Stomach (tissue), 9 donors: ENCODE data around the gene UBE2I. TPM values are rescaled to one million over a fixed set of nuclear protein-coding genes. Genes with fewer than 3 reads are reported as not detected.
"Not testable (repeated sequence)": the region's sequence is repeated elsewhere in the genome, so short reads cannot be mapped to it uniquely, and the experiment has no call there.

Experiments used
- DNase-seq, 2 donors: peaks; one replicate each; pipeline versions ENCODE4 v3.0.0 to v3.0.0-alpha.2; 2013 to 2019
- H3K27ac ChIP-seq, 5 donors: fragments of 200-600 bp in 4 of 5; sonication (generic) in 4 of 5; one replicate each; pipeline ENCODE4 v1.5.1; 2013 to 2019; ENCODE audit warnings: mild to moderate bottlenecking in 1 of 5, moderate library complexity in 1 of 5
- H3K27me3 ChIP-seq, 3 donors: fragments of 200-600 bp; sonication (generic); one replicate each; pipeline ENCODE4 v1.5.1; 2017 to 2019; ENCODE audit warnings: mixed run types in 1 of 3
- H3K36me3 ChIP-seq, 4 donors: fragments of 200-600 bp; sonication (generic); 1 replicate in 3 of 4; 2 replicates in 1 of 4; pipeline ENCODE4 v1.5.1; 2016 to 2019
- H3K4me1 ChIP-seq, 4 donors: fragments of 200-600 bp; sonication (generic); one replicate each; pipeline ENCODE4 v1.5.1; 2016 to 2019
- H3K4me3 ChIP-seq, 4 donors: fragments of 200-600 bp; sonication (generic) in 3 of 4; one replicate each; pipeline ENCODE4 v1.5.1; 2016 to 2019; ENCODE audit warnings: mild to moderate bottlenecking in 1 of 4
- H3K9me3 ChIP-seq, 4 donors: fragments of 200-600 bp; sonication (generic); one replicate each; pipeline ENCODE4 v1.5.1; 2016 to 2019
- EP300 ChIP-seq: sonication (generic); formaldehyde crosslinking; IDR thresholded peaks from one replicate; pipeline ENCODE4 v1.6.1; 2017; ENCODE audit warnings: antibody characterized with exemption
- POLR2A ChIP-seq, 4 donors: fragments of 450-650 bp; IDR thresholded peaks; one replicate each; pipeline ENCODE4 v1.6.1; 2016; ENCODE audit warnings: antibody characterized with exemption in 4 of 4, control low read depth in 2 of 4, mild to moderate bottlenecking in 1 of 4, moderate library complexity in 1 of 4
- POLR2AphosphoS5 ChIP-seq, 3 donors: sonication (generic); formaldehyde crosslinking; IDR thresholded peaks; one replicate each; pipeline ENCODE4 v1.6.1; 2016; ENCODE audit warnings: antibody characterized with exemption in 3 of 3
- WGBS, 5 donors: extraction: QIAGEN DNeasy Blood & Tissue Kit in 3 of 5; methylation state at CpG; one replicate each; pipeline versions ENCODE4 v1.1.5 to v1.1.7; 2013 to 2018; 5-methylcytosine and 5-hydroxymethylcytosine counted together
- intact Hi-C: fragments of 100-400 bp; cut with DNase I; formaldehyde crosslinking; loops from one replicate; pipeline ENCODE4 v1.15.1; 2023; ENCODE audit warnings: low total_unique reads
- polyA plus RNA-seq, 3 donors: library from polyadenylated mRNA; stranded (reverse); fragments of 200-250 nt; gene quantifications; one replicate each; pipeline ENCODE4 v1.2.3, GENCODE V29; 2013
- total RNA-seq, 5 donors: library from RNA; depleted of rRNA; stranded (reverse); fragments of >200 nt; gene quantifications; one replicate each; pipeline versions ENCODE4 v1.1.0 to v1.2.3, GENCODE V29; 2014 to 2016
- TF ChIP-seq, protein P1 (sequence below), 7 experiments: fragments of 450-650 bp in 4 of 7; fragments of 200-600 bp in 3 of 7; sonication (generic) in 3 of 7; IDR thresholded peaks; one replicate each; pipeline ENCODE4 v1.5.1; 2016 to 2019; ENCODE audit warnings: antibody characterized with exemption in 7 of 7, control low read depth in 2 of 7, mild to moderate bottlenecking in 1 of 7
- donor health status: healthy with polysubstance abuse.
- donor health status: Bipolar disorder and iron deficiency.
- donor health status: healthy.

The UBE2I gene
- total and polyA plus RNA-seq, 8 donors, result 42.0 to 71.0 (median 46.7) TPM

DNA sequence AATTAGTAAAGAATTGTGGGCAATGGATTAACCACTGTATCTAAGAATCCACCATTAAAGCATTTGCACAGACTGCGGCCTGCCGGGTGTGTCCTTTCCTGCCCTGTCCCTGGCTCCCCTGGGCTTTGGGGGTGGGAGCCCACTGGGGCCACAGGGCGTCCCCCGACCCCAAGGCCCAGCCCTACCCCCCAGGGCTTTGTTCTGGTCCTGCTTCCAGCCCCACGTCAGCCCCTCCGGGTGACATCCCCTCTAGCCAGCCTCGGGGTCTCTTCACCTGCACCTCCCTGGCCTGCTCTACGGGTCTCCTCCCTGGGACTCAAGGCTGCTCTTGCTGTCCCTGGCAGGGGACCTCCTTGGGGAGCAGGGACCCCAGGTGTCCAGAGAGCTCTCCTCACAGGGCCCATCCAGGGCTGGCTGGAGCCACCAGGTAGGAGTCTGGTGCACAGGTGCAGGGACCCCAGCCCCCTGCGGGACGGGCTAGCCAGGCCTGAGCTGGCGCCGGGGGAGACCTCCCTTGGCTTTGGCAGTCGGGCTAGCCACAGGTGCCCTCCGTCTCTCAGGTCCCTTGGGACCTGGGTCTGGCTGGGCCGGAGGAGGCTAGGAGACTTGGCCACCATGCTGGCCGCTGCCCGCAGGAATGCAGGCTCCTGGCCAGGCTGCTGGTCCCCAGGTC, 17.6 kb downstream of the UBE2I start:
- DNase-seq, result no peak
- intact Hi-C loops, result no loop called here
- 74 to 83% (median 77%) methylated on average over 9 to 17 of the region's 17 CpGs for WGBS, 5 donors
- Histone ChIP-seq H3K9me3 (peaks cover 0 to 8% (median 6%) of the 10 kb centered on the region in 4 donors), H3K4me1 (peaks cover 12 to 13% (median 12%) of the 10 kb centered on the region in 4 donors), H3K4me3 (no peak overlapping the region), H3K27ac (peak overlapping the region in 1 of 5 donors; percentile 26), H3K27me3 (peaks cover 0 to 23% (median 10%) of the 10 kb centered on the region in 3 donors), H3K36me3 (peaks cover 24 to 59% (median 49%) of the 10 kb centered on the region in 4 donors)
- TF ChIP-seq EP300 (no peak), POLR2AphosphoS5 (IDR thresholded peaks at IDR 0.05) (no peak), POLR2A (IDR thresholded peaks at IDR 0.05) (no peak)
- TF ChIP-seq, protein P1, sequence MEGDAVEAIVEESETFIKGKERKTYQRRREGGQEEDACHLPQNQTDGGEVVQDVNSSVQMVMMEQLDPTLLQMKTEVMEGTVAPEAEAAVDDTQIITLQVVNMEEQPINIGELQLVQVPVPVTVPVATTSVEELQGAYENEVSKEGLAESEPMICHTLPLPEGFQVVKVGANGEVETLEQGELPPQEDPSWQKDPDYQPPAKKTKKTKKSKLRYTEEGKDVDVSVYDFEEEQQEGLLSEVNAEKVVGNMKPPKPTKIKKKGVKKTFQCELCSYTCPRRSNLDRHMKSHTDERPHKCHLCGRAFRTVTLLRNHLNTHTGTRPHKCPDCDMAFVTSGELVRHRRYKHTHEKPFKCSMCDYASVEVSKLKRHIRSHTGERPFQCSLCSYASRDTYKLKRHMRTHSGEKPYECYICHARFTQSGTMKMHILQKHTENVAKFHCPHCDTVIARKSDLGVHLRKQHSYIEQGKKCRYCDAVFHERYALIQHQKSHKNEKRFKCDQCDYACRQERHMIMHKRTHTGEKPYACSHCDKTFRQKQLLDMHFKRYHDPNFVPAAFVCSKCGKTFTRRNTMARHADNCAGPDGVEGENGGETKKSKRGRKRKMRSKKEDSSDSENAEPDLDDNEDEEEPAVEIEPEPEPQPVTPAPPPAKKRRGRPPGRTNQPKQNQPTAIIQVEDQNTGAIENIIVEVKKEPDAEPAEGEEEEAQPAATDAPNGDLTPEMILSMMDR (IDR thresholded peaks at IDR 0.05), result no peak

DNA sequence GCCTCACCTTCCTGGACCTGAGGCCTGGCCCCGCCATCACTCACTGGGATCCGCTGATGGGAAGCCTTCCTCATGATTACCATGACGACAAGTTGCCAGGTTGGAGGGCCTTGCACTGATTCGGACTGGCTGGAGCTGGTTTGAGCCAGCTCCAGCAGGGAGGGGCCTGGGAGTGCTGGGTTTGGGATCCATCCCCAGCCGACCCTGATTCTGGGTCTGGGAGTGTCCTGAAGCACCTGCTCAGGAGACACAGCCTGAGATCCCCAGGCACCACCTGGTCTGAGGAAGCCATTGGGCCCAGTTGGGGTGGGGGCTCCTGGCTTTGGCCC, 18.1 kb downstream of the UBE2I start:
- Histone ChIP-seq H3K27me3 (peaks cover 0 to 28% (median 15%) of the 10 kb centered on the region in 3 donors), H3K9me3 (peaks cover 0 to 8% (median 6%) of the 10 kb centered on the region in 4 donors), H3K4me1 (peaks cover 17 to 18% (median 17%) of the 10 kb centered on the region in 4 donors), H3K4me3 (no peak overlapping the region), H3K36me3 (peaks cover 24 to 54% (median 44%) of the 10 kb centered on the region in 4 donors), H3K27ac (no peak overlapping the region)
- intact Hi-C loops, result no loop called here
- no peak for TF ChIP-seq EP300
- TF ChIP-seq, protein P1 (IDR thresholded peaks at IDR 0.05), result no peak
- no peak for TF ChIP-seq POLR2AphosphoS5 (IDR thresholded peaks at IDR 0.05)
- no peak for TF ChIP-seq POLR2A (IDR thresholded peaks at IDR 0.05)
- no peak for DNase-seq
- 30 to 72% (median 60%) methylated on average over 2 to 5 of the region's 5 CpGs for WGBS, 5 donors

DNA sequence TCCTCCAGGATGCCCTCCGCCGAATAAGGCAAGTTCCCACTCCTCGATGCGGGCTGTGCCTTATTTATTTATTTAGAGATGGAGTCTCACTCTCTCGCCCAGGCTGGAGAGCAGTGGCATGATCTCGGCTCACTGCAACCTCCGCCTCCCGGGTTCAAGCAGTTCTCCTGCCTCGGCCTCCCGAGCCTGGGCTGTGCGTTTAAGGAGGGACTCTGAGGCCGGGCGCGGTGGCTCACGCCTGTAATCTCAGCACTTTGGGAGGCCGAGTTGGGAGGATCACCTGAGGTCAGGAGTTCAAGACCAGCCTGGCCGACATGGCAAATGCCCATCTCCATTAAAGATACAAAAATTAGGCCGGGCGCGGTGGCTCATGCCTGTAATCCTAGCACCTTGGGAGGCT, 18.7 kb downstream of the UBE2I start:
- DNase-seq, H3K4me3 ChIP-seq, H3K27ac ChIP-seq, H3K9me3 ChIP-seq, intact Hi-C loops: not testable (repeated sequence)
- peaks cover 22 to 23% (median 23%) of the 10 kb centered on the region in 4 donors for H3K4me1 ChIP-seq
- peaks cover 24 to 48% (median 39%) of the 10 kb centered on the region in 4 donors for H3K36me3 ChIP-seq
- H3K27me3 ChIP-seq, result peaks cover 0 to 33% (median 20%) of the 10 kb centered on the region in 3 donors
- 83 to 89% (median 88%) methylated on average over 20 of the region's 20 CpGs for WGBS, 5 donors

DNA sequence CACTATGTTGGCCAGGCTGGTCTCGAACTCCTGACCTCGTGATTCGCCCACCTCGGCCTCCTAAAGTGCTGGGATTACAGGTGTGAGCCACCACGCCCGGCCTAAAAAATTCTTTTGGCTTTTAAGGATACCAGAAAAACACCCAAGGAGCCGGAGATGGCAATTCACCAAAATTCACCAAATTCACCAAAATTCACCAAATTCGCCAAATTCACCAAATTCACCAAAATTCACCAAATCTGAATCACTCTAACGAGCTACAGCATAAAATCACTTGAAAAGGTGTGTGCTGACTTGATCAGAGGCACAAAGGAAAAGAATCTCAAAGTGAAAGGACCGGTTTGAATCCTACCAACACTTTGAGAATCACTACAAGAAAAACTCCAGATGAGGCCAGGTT, 19.5 kb downstream of the UBE2I start:
- DNase-seq, H3K27ac ChIP-seq, H3K4me3 ChIP-seq, intact Hi-C loops, H3K9me3 ChIP-seq: not testable (repeated sequence)
- peaks cover 4 to 41% (median 29%) of the 10 kb centered on the region in 3 donors for H3K27me3 ChIP-seq
- H3K4me1 ChIP-seq, result peaks cover 30 to 31% (median 31%) of the 10 kb centered on the region in 4 donors
- H3K36me3 ChIP-seq, result peaks cover 16 to 40% (median 30%) of the 10 kb centered on the region in 4 donors
- WGBS, 5 donors, result 88 to 93% (median 91%) methylated on average over 10 of the region's 10 CpGs

DNA sequence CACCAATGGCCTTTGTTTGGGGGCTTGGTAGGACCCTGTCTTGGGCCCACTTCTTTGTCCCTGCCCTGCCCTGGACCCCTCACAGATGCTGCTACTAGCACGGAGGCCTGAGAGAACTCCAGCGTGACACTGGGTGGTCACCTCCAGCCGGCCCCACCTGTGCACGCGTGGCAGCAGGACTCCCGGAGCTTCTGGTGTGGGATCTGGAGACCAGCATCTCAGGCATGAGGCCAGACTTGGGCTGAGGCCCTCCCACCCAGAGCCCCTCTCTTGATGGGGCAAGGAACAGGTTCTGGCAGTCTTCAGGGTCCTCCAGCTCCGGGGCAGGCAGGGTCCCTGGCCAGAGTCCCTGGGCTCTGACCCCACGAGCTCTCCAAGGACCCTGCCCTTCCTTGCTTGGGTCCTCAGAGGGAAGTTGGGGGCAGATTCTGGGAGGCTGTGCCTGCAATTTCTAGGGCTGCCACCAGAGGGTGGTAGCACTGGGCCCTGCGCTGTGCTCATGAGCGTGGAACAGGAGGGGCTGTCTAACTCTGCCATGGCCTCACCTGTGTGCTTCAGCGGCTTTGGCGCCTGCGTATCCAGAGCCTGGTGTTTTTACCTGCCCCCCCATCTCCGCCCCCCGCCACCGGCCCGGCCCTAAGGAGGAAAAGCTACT, 21.0 kb downstream of the UBE2I start:
- peaks cover 0 to 8% (median 6%) of the 10 kb centered on the region in 4 donors for H3K9me3 ChIP-seq
- H3K4me1 ChIP-seq, result peaks cover 34 to 39% (median 37%) of the 10 kb centered on the region in 4 donors
- no peak overlapping the region for H3K4me3 ChIP-seq
- no peak for DNase-seq
- WGBS, 5 donors, result 70 to 100% (median 76%) methylated on average over 5 to 17 of the region's 17 CpGs
- H3K27me3 ChIP-seq, result peaks cover 13 to 56% (median 43%) of the 10 kb centered on the region in 3 donors
- H3K36me3 ChIP-seq, result peaks cover 1 to 26% (median 16%) of the 10 kb centered on the region in 4 donors
- TF ChIP-seq, protein P1 (IDR thresholded peaks at IDR 0.05), result peak in 3 of 7 experiments; percentile 20 to 46 (median 20)
- TF ChIP-seq EP300, result no peak
- intact Hi-C loops, result no loop called here
- H3K27ac ChIP-seq, result no peak overlapping the region
